Adipocyte (in vitro differentiated cells): Measurements from ENCODE around the gene PRKCA.

ENCODE experiments used
- DNase-seq: peaks from one replicate; pipeline ENCODE4 v3.0.0-alpha.2; 2015; ENCODE audit warnings: low read depth
- H3K27me3 ChIP-seq: replicated peaks from 2 replicates; pipeline ENCODE4 v1.7.0; 2013; ENCODE audit warnings: mild to moderate bottlenecking, low read length, moderate library complexity; ENCODE audit not compliant: control insufficient read depth, insufficient read depth
- H3K36me3 ChIP-seq: 2 replicates; pipeline ENCODE4 v1.7.0; 2013; ENCODE audit warnings: low read length, mild to moderate bottlenecking, moderate library complexity; ENCODE audit not compliant: control insufficient read depth, insufficient read depth, severe bottlenecking
- H3K4me1 ChIP-seq: 2 replicates; pipeline ENCODE4 v1.7.0; 2013; ENCODE audit warnings: mild to moderate bottlenecking, low read length, moderate library complexity; ENCODE audit not compliant: control insufficient read depth, insufficient read depth
- H3K4me3 ChIP-seq: 2 replicates; pipeline ENCODE4 v1.7.0; 2013; ENCODE audit warnings: mild to moderate bottlenecking, low read length, moderate library complexity
- H3K9ac ChIP-seq: 2 replicates; pipeline ENCODE4 v1.7.0; 2013; ENCODE audit warnings: mild to moderate bottlenecking, low read length, moderate library complexity
- H3K9me3 ChIP-seq: 2 replicates; pipeline ENCODE4 v1.7.0; 2013; ENCODE audit warnings: mild to moderate bottlenecking, low read length, moderate library complexity; ENCODE audit not compliant: control insufficient read depth

The PRKCA gene

GRCh38 chr17:66751771-66752170 lies 449.4 kb downstream of the PRKCA start:
- H3K36me3 ChIP-seq = peaks cover 9% of the 10 kb centered on the region
- DNase-seq = no peak
- H3K4me3 ChIP-seq = no peak overlapping the region
- no peak overlapping the region for H3K9ac ChIP-seq
- no peaks in the 10 kb centered on the region for H3K27me3 ChIP-seq
- H3K9me3 ChIP-seq = no peaks in the 10 kb centered on the region
- H3K4me1 ChIP-seq = peaks cover 8% of the 10 kb centered on the region

- DNase-seq = no peak
- H3K4me1 ChIP-seq = peaks cover 1% of the 10 kb centered on the region
- H3K27me3 ChIP-seq = no peaks in the 10 kb centered on the region
- peaks cover 9% of the 10 kb centered on the region for H3K36me3 ChIP-seq
- no peaks in the 10 kb centered on the region for H3K9me3 ChIP-seq
- H3K4me3 ChIP-seq = no peak overlapping the region
- H3K9ac ChIP-seq = no peak overlapping the region
These were observed 450.0 kb downstream of the PRKCA start for GRCh38 chr17:66752411-66752810.

GRCh38 chr17:66753126-66753920 lies 450.9 kb downstream of the PRKCA start:
- no peaks in the 10 kb centered on the region for H3K9me3 ChIP-seq
- no peak overlapping the region for H3K9ac ChIP-seq
- H3K27me3 ChIP-seq = no peaks in the 10 kb centered on the region
- DNase-seq = no peak
- H3K4me3 ChIP-seq = no peak overlapping the region
- H3K36me3 ChIP-seq = peaks cover 9% of the 10 kb centered on the region
- H3K4me1 ChIP-seq = no peaks in the 10 kb centered on the region

- H3K9me3 ChIP-seq = no peaks in the 10 kb centered on the region
- no peaks in the 10 kb centered on the region for H3K4me1 ChIP-seq
- H3K9ac ChIP-seq = no peak overlapping the region
- H3K27me3 ChIP-seq = no peaks in the 10 kb centered on the region
- H3K36me3 ChIP-seq = peaks cover 9% of the 10 kb centered on the region
- no peak for DNase-seq
- no peak overlapping the region for H3K4me3 ChIP-seq
These were observed 452.9 kb downstream of the PRKCA start for GRCh38 chr17:66755101-66755943.

DNA sequence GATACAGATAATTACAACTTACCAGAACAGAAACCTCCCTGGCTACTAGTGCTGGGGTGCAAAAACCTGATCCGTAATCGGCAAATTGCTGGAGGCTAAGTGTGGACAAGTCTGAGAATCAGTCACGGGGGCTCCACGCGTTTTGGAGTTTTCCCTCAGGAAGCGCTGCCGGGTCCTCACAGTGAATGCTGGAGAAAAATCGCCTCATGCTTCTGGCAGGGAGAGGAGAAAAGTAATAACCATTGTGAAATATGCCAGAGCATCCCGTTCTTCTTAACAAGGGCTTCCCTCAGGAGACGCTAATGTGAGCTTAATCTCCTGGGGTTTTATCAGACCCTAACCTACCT lies 453.5 kb downstream of the PRKCA start:
- Histone ChIP-seq H3K9ac (no peak overlapping the region), H3K4me3 (no peak overlapping the region), H3K36me3 (peaks cover 9% of the 10 kb centered on the region), H3K9me3 (no peaks in the 10 kb centered on the region), H3K27me3 (no peaks in the 10 kb centered on the region), H3K4me1 (no peaks in the 10 kb centered on the region)
- DNase-seq = no peak

DNA sequence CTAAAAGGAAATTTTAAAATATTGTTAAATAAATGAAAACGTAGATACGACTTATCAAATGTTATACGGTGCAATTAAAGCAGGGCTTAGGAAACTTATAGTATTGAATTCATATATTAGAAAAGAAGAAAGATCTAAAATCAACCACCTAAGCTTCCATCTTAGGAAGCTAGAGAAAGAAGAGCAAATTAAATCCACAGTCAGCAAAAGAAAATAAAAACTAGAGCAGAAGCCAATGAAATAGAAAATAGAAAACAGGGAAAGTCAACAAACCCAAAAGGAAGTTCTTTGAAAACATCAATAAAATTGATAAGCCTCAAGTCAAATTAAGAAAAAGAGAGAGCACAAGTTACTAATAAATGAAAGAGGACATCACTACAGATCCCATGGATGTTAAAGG lies 457.9 kb downstream of the PRKCA start:
- Histone ChIP-seq H3K9me3 (no peaks in the 10 kb centered on the region), H3K4me1 (no peaks in the 10 kb centered on the region), H3K27me3 (no peaks in the 10 kb centered on the region), H3K4me3 (no peak overlapping the region), H3K36me3 (no peaks in the 10 kb centered on the region), H3K9ac (no peak overlapping the region)
- no peak for DNase-seq

GRCh38 chr17:66762276-66762675 lies 459.9 kb downstream of the PRKCA start:
- no peaks in the 10 kb centered on the region for H3K27me3 ChIP-seq
- H3K9me3 ChIP-seq = no peaks in the 10 kb centered on the region
- no peaks in the 10 kb centered on the region for H3K4me1 ChIP-seq
- H3K4me3 ChIP-seq = no peak overlapping the region
- no peaks in the 10 kb centered on the region for H3K36me3 ChIP-seq
- H3K9ac ChIP-seq = no peak overlapping the region
- DNase-seq = no peak

- no peaks in the 10 kb centered on the region for H3K36me3 ChIP-seq
- H3K4me3 ChIP-seq = no peak overlapping the region
- H3K4me1 ChIP-seq = no peaks in the 10 kb centered on the region
- DNase-seq = no peak
- H3K27me3 ChIP-seq = no peaks in the 10 kb centered on the region
- no peak overlapping the region for H3K9ac ChIP-seq
- H3K9me3 ChIP-seq = no peaks in the 10 kb centered on the region
These were observed 460.6 kb downstream of the PRKCA start for GRCh38 chr17:66763056-66763455.

DNA sequence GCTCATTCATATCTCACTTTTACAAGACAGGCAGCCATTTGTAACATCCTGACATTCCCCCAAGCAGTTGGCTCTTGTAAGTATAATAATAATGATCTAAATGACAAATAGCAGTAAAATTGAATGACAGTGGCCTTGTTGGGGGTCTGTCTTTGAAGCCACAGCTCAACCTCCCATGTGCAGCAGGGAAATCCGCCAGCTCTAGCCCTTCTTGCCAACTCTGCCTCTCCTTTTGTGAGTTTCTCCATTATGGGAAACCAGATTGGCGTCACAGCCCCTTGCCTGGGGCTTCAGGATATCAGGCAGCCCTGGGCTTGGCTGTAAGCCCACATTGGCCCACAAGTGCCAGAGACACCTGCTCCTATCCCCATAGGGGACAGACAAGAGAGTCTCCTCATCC lies 462.1 kb downstream of the PRKCA start:
- H3K27me3 ChIP-seq = no peaks in the 10 kb centered on the region
- no peak for DNase-seq
- H3K4me1 ChIP-seq = peaks cover 3% of the 10 kb centered on the region
- no peaks in the 10 kb centered on the region for H3K9me3 ChIP-seq
- no peak overlapping the region for H3K4me3 ChIP-seq
- no peaks in the 10 kb centered on the region for H3K36me3 ChIP-seq
- H3K9ac ChIP-seq = no peak overlapping the region

DNA sequence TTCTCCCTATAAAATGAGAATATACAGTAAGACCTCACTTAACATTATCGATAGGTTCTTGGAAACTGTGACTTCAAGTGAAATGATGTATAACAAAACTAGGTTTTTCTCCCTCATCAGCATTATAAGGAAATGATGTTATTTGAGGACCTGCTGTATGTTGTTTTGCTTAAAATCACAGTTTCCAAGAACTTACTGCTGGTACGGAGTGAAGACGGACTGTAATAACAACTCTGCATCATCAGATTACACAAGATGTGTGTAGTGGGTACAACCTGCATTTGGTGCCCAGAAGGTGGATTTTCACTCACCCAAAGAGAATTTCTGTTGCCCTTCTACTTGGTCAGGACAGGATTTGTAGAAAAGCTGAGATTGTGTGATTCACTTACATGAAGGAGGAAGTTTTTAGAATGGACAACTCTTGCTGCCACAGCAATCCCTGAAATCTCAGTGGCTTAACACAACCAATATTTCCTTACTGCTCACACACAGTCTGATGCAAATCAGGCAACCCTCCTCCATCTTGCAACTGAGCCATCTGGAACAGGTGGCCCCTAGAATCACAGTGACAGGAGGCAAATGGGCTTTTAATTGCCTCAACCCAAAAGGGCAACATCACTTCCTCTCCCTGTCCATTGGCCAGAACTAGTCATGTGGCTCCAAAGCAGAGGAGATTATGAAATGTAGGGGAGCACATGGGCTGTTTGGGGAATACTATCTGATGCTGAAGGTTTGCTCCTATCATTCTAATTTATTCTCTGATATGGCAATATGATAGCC lies 464.9 kb downstream of the PRKCA start:
- H3K9ac ChIP-seq = no peak overlapping the region
- H3K9me3 ChIP-seq = no peaks in the 10 kb centered on the region
- peaks cover 8% of the 10 kb centered on the region for H3K4me1 ChIP-seq
- H3K36me3 ChIP-seq = no peaks in the 10 kb centered on the region
- no peak for DNase-seq
- no peak overlapping the region for H3K4me3 ChIP-seq
- no peaks in the 10 kb centered on the region for H3K27me3 ChIP-seq

- Histone ChIP-seq H3K9ac (no peak overlapping the region), H3K27me3 (no peaks in the 10 kb centered on the region), H3K9me3 (no peaks in the 10 kb centered on the region), H3K36me3 (peaks cover 13% of the 10 kb centered on the region), H3K4me3 (no peak overlapping the region), H3K4me1 (peaks cover 8% of the 10 kb centered on the region)
- DNase-seq = no peak
These were observed 467.5 kb downstream of the PRKCA start for GRCh38 chr17:66769911-66770310.
